Ishikawa (cell line): Measurements from ENCODE around the gene CLTC.

ENCODE experiments used
- CEBPB ChIP-seq: IDR thresholded peaks from 2 replicates; pipeline ENCODE4 v1.6.1; 2012
- CREB1 ChIP-seq: IDR thresholded peaks from 2 replicates; pipeline ENCODE4 v1.6.1; 2012; ENCODE audit warnings: low read depth
- EGR1 ChIP-seq: IDR thresholded peaks from 2 replicates; pipeline ENCODE4 v1.6.1; 2012
- EP300 ChIP-seq: IDR thresholded peaks from 2 replicates; pipeline ENCODE4 v1.6.1; 2012; ENCODE audit warnings: borderline replicate concordance
- FOXM1 ChIP-seq: IDR thresholded peaks from 2 replicates; pipeline ENCODE4 v1.6.1; 2012; ENCODE audit warnings: low read depth, borderline replicate concordance
- MAX ChIP-seq: IDR thresholded peaks from 2 replicates; pipeline ENCODE4 v1.6.1; 2012
- NFIC ChIP-seq: IDR thresholded peaks from 2 replicates; pipeline ENCODE4 v1.6.1; 2012
- RAD21 ChIP-seq: IDR thresholded peaks from 2 replicates; pipeline ENCODE4 v1.6.1; 2012; ENCODE audit warnings: low read depth
- REST ChIP-seq: IDR thresholded peaks from 2 replicates; pipeline ENCODE4 v1.6.1; 2012; ENCODE audit warnings: low read depth, mild to moderate bottlenecking
- TAF1 ChIP-seq: IDR thresholded peaks from 2 replicates; pipeline ENCODE4 v1.6.1; 2012; ENCODE audit warnings: low read depth, mild to moderate bottlenecking
- TCF12 ChIP-seq: IDR thresholded peaks from 2 replicates; pipeline ENCODE4 v1.6.1; 2012; ENCODE audit warnings: low read depth
- TEAD4 ChIP-seq: IDR thresholded peaks from 2 replicates; pipeline ENCODE4 v1.6.1; 2012
- USF1 ChIP-seq: IDR thresholded peaks from 2 replicates; pipeline ENCODE4 v1.6.1; 2012
- YY1 ChIP-seq: IDR thresholded peaks from 2 replicates; pipeline ENCODE4 v1.6.1; 2012; ENCODE audit warnings: low read depth
- ZBTB7A ChIP-seq: IDR thresholded peaks from 2 replicates; pipeline ENCODE4 v1.6.1; 2012; ENCODE audit warnings: low read depth

CLTC gene

GRCh38 chr17:59634632-59635541 lies 15.2 kb downstream of the CLTC start:
- TF ChIP-seq CEBPB (no peak), REST (no peak), MAX (no peak), EP300 (no peak), CREB1 (no peak), TAF1 (no peak), NFIC (no peak), USF1 (no peak), EGR1 (no peak), ZBTB7A (no peak), TEAD4 (no peak), RAD21 (no peak), TCF12 (no peak), FOXM1 (no peak)

GRCh38 chr17:59637611-59638310 lies 18.1 kb downstream of the CLTC start:
- TF ChIP-seq TCF12 (no peak), RAD21 (no peak), MAX (no peak), NFIC (no peak), USF1 (no peak), FOXM1 (no peak), TEAD4 (no peak)

- TF ChIP-seq TAF1: no peak
- TF ChIP-seq TCF12: no peak
- TF ChIP-seq FOXM1: no peak
- TF ChIP-seq USF1: no peak
- TF ChIP-seq ZBTB7A: no peak
- no peak for TF ChIP-seq YY1
- TF ChIP-seq EGR1: no peak
- no peak for TF ChIP-seq REST
- TF ChIP-seq TEAD4: no peak
- no peak for TF ChIP-seq CEBPB
- no peak for TF ChIP-seq RAD21
- TF ChIP-seq NFIC: no peak
- no peak for TF ChIP-seq MAX
- TF ChIP-seq CREB1: no peak
- no peak for TF ChIP-seq EP300
Observed at GRCh38 chr17:59638553-59638952, 18.9 kb downstream of the CLTC start.

- no peak for TF ChIP-seq CEBPB
- TF ChIP-seq YY1: no peak
- TF ChIP-seq TCF12: no peak
- no peak for TF ChIP-seq ZBTB7A
Observed at GRCh38 chr17:59641799-59642484, 22.2 kb downstream of the CLTC start.

GRCh38 chr17:59642565-59642964 lies 22.9 kb downstream of the CLTC start:
- no peak for TF ChIP-seq EGR1
